Thyroid gland (tissue), 4 donors: ENCODE results near the gene TMEM121. TPM values are rescaled to one million over a fixed set of nuclear protein-coding genes. Genes with fewer than 3 reads are reported as not detected.

Experiments
- DNase-seq, 2 donors: peaks; one replicate each; pipeline ENCODE4 v3.0.0-alpha.2; 2019
- H3K27ac ChIP-seq, 3 donors: fragments of 200-600 bp; sonication (generic); 1 replicate in 2 of 3; 2 replicates in 1 of 3; pipeline ENCODE4 v1.5.1; 2016 to 2019; ENCODE audit warnings: mild to moderate bottlenecking in 1 of 3, moderate library complexity in 1 of 3
- H3K27me3 ChIP-seq: fragments of 200-600 bp; sonication (generic); one replicate; pipeline ENCODE4 v1.5.1; 2019
- H3K36me3 ChIP-seq, 2 donors: fragments of 200-600 bp; sonication (generic); one replicate each; pipeline ENCODE4 v1.5.1; 2016 to 2019
- H3K4me1 ChIP-seq, 2 donors: fragments of 200-600 bp; sonication (generic); one replicate each; pipeline ENCODE4 v1.5.1; 2017 to 2019
- H3K4me3 ChIP-seq, 3 donors: fragments of 200-600 bp; sonication (generic); replicated peaks in 1 of 3; 1 replicate in 2 of 3; 2 replicates in 1 of 3; pipeline ENCODE4 v1.5.1; 2016; ENCODE audit warnings: mild to moderate bottlenecking in 1 of 3
- H3K9me3 ChIP-seq: fragments of 200-600 bp; sonication (generic); one replicate; pipeline ENCODE4 v1.5.1; 2017
- POLR2A ChIP-seq, 2 donors: fragments of 450-650 bp; IDR thresholded peaks; one replicate each; pipeline ENCODE4 v1.6.1; 2017; ENCODE audit warnings: antibody characterized with exemption in 2 of 2, mild to moderate bottlenecking in 2 of 2, moderate library complexity in 1 of 2
- WGBS, 2 donors: methylation state at CpG; one replicate each; pipeline ENCODE4 v1.1.5; 2017; 5-methylcytosine and 5-hydroxymethylcytosine counted together
- intact Hi-C: fragments of 100-400 bp; cut with DNase I; formaldehyde crosslinking; loops from one replicate; pipeline ENCODE4 v1.15.1; 2023
- total RNA-seq, 4 donors: library from RNA; depleted of rRNA; stranded (reverse); fragments of >200 nt; gene quantifications; one replicate each; pipeline ENCODE4 v1.2.3, GENCODE V29; 2016
- TF ChIP-seq, protein P1 (sequence below), 6 experiments: fragments of 200-600 bp in 3 of 6; fragments of 450-650 bp in 3 of 6; sonication (generic) in 3 of 6; IDR thresholded peaks; one replicate each; pipeline ENCODE4 v1.5.1; 2016 to 2019; ENCODE audit warnings: antibody characterized with exemption in 6 of 6, mild to moderate bottlenecking in 2 of 6, inconsistent platforms in 1 of 6, moderate library complexity in 1 of 6

The TMEM121 gene
- total RNA-seq, 4 donors from 2014 or later = 9.3 to 19.1 (median 15.2) TPM

DNA sequence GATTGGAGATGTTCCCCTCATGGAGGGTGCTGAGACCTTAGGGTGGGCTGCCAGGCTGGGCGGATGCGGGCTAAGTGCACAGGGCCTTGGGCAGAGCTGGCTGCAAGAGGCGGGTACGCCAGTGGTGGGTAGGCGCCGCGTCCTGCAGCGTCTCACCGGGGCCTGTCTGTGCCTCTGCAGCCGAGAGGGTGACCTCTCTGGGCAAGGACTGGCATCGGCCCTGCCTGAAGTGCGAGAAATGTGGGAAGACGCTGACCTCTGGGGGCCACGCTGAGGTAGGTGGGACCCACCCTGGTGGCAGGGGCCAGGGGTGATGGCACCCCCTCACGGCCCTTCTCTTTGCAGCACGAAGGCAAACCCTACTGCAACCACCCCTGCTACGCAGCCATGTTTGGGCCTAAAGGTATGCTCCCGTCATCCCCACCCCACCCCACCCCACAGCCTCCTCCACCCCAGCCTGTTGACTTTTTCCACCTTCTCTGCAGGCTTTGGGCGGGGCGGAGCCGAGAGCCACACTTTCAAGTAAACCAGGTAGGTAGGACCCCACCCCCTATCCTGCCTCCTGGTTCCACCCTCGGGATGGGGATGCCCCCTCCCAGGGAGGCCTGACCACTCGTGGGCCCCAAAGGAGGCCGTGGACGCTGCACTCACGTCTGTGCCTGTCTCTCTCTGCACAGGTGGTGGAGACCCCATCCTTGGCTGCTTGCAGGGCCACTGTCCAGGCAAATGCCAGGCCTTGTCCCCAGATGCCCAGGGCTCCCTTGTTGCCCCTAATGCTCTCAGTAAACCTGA, 38.2 kb upstream of the TMEM121 start:
- H3K9me3 ChIP-seq = no peaks in the 10 kb centered on the region
- peaks cover 48 to 69% of the 10 kb centered on the region in 2 donors for H3K4me1 ChIP-seq
- H3K4me3 ChIP-seq = peak overlapping the region in 1 of 3 donors; percentile 54
- intact Hi-C loops = loop anchor here (5.0 kb wide), 1 partner anchor 121 kb away; no protein-coding TSS in a partner anchor
- H3K27me3 ChIP-seq = no peaks in the 10 kb centered on the region
- 47 to 69% methylated on average over 7 to 17 of the region's 26 CpGs for WGBS, 2 donors
- TF ChIP-seq POLR2A (IDR thresholded peaks at IDR 0.05) = no peak
- TF ChIP-seq, protein P1, sequence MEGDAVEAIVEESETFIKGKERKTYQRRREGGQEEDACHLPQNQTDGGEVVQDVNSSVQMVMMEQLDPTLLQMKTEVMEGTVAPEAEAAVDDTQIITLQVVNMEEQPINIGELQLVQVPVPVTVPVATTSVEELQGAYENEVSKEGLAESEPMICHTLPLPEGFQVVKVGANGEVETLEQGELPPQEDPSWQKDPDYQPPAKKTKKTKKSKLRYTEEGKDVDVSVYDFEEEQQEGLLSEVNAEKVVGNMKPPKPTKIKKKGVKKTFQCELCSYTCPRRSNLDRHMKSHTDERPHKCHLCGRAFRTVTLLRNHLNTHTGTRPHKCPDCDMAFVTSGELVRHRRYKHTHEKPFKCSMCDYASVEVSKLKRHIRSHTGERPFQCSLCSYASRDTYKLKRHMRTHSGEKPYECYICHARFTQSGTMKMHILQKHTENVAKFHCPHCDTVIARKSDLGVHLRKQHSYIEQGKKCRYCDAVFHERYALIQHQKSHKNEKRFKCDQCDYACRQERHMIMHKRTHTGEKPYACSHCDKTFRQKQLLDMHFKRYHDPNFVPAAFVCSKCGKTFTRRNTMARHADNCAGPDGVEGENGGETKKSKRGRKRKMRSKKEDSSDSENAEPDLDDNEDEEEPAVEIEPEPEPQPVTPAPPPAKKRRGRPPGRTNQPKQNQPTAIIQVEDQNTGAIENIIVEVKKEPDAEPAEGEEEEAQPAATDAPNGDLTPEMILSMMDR (IDR thresholded peaks at IDR 0.05) = no peak
- peak overlapping the region; percentile 75 to 97 (median 92) for H3K27ac ChIP-seq
- no peaks in the 10 kb centered on the region for H3K36me3 ChIP-seq
- DNase-seq = no peak

DNA sequence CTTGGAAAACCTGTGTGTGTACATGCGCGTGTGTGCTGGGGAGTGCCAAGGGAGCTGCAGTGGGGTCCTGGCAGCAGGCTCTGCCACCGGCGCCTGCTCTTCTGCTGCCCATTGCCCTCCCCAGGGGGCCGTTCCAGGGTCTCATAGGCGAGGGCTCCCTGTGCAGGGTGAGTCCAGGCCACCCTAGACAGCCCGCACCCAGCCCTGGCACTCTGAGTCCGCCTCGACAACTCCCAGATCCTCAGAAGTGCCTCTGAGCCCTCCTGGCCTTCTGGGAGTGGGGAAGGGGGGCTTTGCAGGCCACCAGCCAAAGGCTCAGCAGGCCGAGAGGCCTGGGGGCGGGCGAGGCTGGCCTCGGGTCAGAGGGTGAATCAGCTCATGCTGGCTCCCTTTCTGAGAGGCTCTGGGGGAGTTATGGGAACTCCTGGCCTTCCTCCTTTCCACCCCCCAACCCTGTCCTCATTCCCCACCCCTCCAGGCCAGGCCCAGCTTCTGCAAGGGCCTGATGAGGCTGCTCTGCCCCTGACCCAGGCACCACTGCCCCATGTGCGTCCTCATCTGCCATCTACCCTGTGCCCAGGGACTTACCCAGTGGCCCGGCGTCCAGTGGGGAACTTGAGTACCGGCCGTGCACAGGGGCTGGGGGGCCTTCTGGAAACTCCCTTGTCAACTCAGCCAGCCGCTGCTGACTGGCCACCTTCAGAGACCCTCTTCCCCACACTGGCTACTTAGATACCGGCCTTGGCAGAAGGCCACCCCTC, 37.4 kb upstream of the TMEM121 start:
- Histone ChIP-seq H3K36me3 (no peaks in the 10 kb centered on the region), H3K4me1 (peaks cover 41 to 61% of the 10 kb centered on the region in 2 donors), H3K9me3 (no peaks in the 10 kb centered on the region), H3K4me3 (no peak overlapping the region), H3K27ac (peak overlapping the region; percentile 91 to 97 (median 92)), H3K27me3 (no peaks in the 10 kb centered on the region)
- DNase-seq = no peak
- TF ChIP-seq POLR2A (IDR thresholded peaks at IDR 0.05) = no peak
- TF ChIP-seq, protein P1 (IDR thresholded peaks at IDR 0.05) = no peak
- intact Hi-C loops = loop anchor here (5.0 kb wide), 1 partner anchor 122 kb away; no protein-coding TSS in a partner anchor
- 47 to 61% methylated on average over 5 to 12 of the region's 20 CpGs for WGBS, 2 donors

DNA sequence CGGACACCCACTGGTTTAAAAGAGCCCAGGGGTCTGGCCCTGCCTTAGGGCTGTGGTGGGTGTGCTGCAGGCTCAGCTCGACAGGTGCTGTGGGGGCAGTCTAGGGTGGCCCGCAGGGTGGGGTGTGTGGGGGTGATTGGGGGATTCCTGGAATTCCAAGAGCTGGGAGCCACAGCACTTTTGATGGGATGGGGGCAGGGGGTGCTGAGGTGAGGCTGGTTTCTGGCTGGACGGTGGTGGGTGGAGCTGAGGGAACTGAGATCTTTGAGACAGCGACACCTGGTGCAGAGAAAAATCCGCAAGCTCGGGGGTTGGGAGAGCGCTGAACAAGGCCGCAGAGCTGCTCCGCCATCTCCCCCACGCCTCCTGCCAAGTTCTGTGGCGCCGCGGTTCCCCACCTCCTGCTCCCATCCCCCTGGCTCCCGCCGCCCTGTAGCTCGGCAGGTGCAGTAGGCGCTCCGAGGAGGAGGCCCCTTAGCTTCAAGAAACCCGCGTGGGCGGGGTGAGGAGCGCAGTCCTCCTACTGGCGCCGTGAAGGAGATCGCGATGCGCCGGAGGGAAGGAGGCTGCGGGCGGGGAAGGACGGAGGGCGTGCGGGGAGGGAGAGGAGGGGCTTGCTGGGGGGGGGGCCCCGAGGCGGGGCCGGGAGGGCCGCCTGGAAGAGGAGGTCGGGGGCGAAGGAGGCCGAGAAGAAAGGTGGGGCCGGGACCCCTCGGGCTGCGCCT, 36.7 kb upstream of the TMEM121 start:
- DNase-seq = peak; percentile 94 to 96
- Histone ChIP-seq H3K4me3 (peak overlapping the region in 2 of 3 donors; percentile 58 to 64), H3K4me1 (peaks cover 36 to 54% of the 10 kb centered on the region in 2 donors), H3K27ac (peak overlapping the region; percentile 91 to 97 (median 92)), H3K27me3 (no peaks in the 10 kb centered on the region), H3K9me3 (no peaks in the 10 kb centered on the region), H3K36me3 (no peaks in the 10 kb centered on the region)
- intact Hi-C loops = loop anchor here (5.0 kb wide), 3 partner anchors 42 to 177 kb away; partner anchors contain the start of gene PACS2
- 2 to 4% methylated on average over 14 to 19 of the region's 44 CpGs for WGBS, 2 donors
- TF ChIP-seq, protein P1 (IDR thresholded peaks at IDR 0.05) = peak in 5 of 6 experiments; percentile 27 to 84 (median 78)
- TF ChIP-seq POLR2A (IDR thresholded peaks at IDR 0.05) = peak in 1 of 2 donors; percentile 43

DNA sequence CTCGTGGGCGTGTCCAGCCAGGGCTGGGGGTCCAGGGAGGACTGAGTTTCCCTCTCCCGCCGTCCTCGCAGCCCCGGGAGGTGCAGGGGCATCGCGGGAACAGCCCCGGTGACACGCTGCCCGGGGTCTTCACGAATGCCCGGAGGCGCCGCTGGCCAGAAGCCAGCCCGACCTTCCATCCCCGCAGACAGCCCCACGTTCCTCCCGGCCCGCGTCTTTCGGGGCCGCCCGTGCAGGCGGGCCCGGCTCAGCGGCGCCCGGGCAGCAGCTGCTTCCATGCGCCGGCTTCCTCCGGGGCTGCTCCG, 36.2 kb upstream of the TMEM121 start:
- H3K27me3 ChIP-seq = no peaks in the 10 kb centered on the region
- TF ChIP-seq POLR2A (IDR thresholded peaks at IDR 0.05) = no peak
- TF ChIP-seq, protein P1 (IDR thresholded peaks at IDR 0.05) = no peak
- H3K9me3 ChIP-seq = no peaks in the 10 kb centered on the region
- H3K36me3 ChIP-seq = no peaks in the 10 kb centered on the region
- intact Hi-C loops = loop anchor here (5.0 kb wide), 2 partner anchors 43 to 178 kb away; partner anchors contain the start of gene PACS2
- peaks cover 36 to 49% of the 10 kb centered on the region in 2 donors for H3K4me1 ChIP-seq
- H3K27ac ChIP-seq = peak overlapping the region; percentile 91 to 97 (median 92)
- 0% methylated on average over 2 to 17 of the region's 33 CpGs for WGBS, 2 donors
- no peak for DNase-seq
- peak overlapping the region in 2 of 3 donors; percentile 58 to 64 for H3K4me3 ChIP-seq
